ENCODE data around the gene CERT1.
"Not testable (repeated sequence)": the region's sequence is repeated elsewhere in the genome, so short reads cannot be mapped to it uniquely, and the experiment has no call there.

DNA sequence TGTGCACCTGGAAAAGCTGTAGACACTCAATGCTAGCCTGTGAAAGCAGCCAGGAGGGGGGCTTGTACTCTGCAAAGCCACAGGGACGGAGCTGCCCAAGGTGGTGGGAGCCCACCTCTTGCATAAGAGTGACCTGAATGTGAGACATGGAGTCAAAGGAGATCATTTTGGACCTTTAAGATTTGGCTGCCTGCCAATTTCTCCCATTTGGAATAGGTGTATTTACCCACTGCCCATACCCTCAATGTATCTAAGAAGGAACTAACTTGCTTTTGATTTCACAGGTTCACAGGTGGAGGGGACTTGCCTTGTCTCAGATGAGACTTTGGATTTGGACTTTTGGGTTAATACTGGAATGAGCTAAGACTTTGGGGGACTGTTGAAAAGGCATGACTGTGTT lies 12.6 kb downstream of the CERT1 start:
- TF ChIP-seq CTCF, ZNF223 (tag by site-specific recombination; IDR thresholded peaks at IDR 0.05): not testable (repeated sequence)
- TF ChIP-seq, protein P1, sequence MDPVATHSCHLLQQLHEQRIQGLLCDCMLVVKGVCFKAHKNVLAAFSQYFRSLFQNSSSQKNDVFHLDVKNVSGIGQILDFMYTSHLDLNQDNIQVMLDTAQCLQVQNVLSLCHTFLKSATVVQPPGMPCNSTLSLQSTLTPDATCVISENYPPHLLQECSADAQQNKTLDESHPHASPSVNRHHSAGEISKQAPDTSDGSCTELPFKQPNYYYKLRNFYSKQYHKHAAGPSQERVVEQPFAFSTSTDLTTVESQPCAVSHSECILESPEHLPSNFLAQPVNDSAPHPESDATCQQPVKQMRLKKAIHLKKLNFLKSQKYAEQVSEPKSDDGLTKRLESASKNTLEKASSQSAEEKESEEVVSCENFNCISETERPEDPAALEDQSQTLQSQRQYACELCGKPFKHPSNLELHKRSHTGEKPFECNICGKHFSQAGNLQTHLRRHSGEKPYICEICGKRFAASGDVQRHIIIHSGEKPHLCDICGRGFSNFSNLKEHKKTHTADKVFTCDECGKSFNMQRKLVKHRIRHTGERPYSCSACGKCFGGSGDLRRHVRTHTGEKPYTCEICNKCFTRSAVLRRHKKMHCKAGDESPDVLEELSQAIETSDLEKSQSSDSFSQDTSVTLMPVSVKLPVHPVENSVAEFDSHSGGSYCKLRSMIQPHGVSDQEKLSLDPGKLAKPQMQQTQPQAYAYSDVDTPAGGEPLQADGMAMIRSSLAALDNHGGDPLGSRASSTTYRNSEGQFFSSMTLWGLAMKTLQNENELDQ (tag by site-specific recombination; IDR thresholded peaks at IDR 0.05; ENCODE audit: low read depth), result not testable (repeated sequence)

Measured in HEK293 (cell line).